Adrenal gland (tissue), 12 donors: ENCODE data around the gene NRXN3. TPM values are rescaled to one million over a fixed set of nuclear protein-coding genes. Genes with fewer than 3 reads are reported as not detected.

Experiments
- DNase-seq, 7 donors: peaks; one replicate each; pipeline ENCODE4 v3.0.0-alpha.2; 2019 to 2020
- H3K27ac ChIP-seq, 5 donors: fragments of 200-600 bp; sonication (generic) in 4 of 5; 1 replicate in 3 of 5; 2 replicates in 2 of 5; pipeline versions ENCODE4 v1.5.1 to v1.8.0; 2016 to 2020; ENCODE audit warnings: mild to moderate bottlenecking in 1 of 5
- H3K27me3 ChIP-seq: fragments of 200-600 bp; 2 replicates; pipeline ENCODE4 v1.8.0; 2021
- H3K36me3 ChIP-seq, 2 donors: fragments of 200-600 bp; replicated peaks in 1 of 2; 1 replicate in 1 of 2; 2 replicates in 1 of 2; pipeline versions ENCODE4 v1.5.1 to v1.8.0; 2018 to 2022
- H3K4me1 ChIP-seq, 2 donors: fragments of 200-600 bp; replicated peaks in 1 of 2; 1 replicate in 1 of 2; 2 replicates in 1 of 2; pipeline versions ENCODE4 v1.5.1 to v1.8.0; 2018 to 2021
- H3K4me3 ChIP-seq, 4 donors: fragments of 200-600 bp; sonication (generic) in 3 of 4; one replicate each; pipeline ENCODE4 v1.5.1; 2016 to 2018
- H3K9me3 ChIP-seq, 3 donors: fragments of 200-600 bp; sonication (generic) in 1 of 3; replicated peaks in 1 of 3; 1 replicate in 2 of 3; 2 replicates in 1 of 3; pipeline versions ENCODE4 v1.5.1 to v1.8.0; 2016 to 2021
- CTCF ChIP-seq, 6 experiments: fragments of 450-650 bp in 4 of 6; fragments of 200-600 bp in 2 of 6; sonication (generic) in 1 of 6; IDR thresholded peaks; 1 replicate in 5 of 6; 2 replicates in 1 of 6; pipeline versions ENCODE4 v1.5.1 to v1.8.0; 2016 to 2021; ENCODE audit warnings: antibody characterized with exemption in 6 of 6, mild to moderate bottlenecking in 2 of 6, moderate library complexity in 1 of 6
- POLR2A ChIP-seq, 2 donors: fragments of 450-650 bp; IDR thresholded peaks; one replicate each; pipeline ENCODE4 v1.6.1; 2017; ENCODE audit warnings: antibody characterized with exemption in 2 of 2, mild to moderate bottlenecking in 2 of 2, moderate library complexity in 1 of 2
- WGBS, 4 donors: extraction: QIAGEN DNeasy Blood & Tissue Kit in 2 of 4; methylation state at CpG; one replicate each; pipeline versions ENCODE4 v1.1.5 to v1.1.7; 2013 to 2017; 5-methylcytosine and 5-hydroxymethylcytosine counted together
- intact Hi-C, 2 donors: fragments of 100-400 bp; cut with DNase I; formaldehyde crosslinking; loops; one replicate each; pipeline versions ENCODE4 v1.14.1 to v1.15.0; 2022 to 2023
- polyA plus RNA-seq, 3 donors: library from polyadenylated mRNA; stranded (reverse); fragments of 200-250 nt in 2 of 3; fragments of 350-450 nt in 1 of 3; fragmentation: Illumina TruSeq in 1 of 3; extraction: RNeasy Lipid Tissue Mini Kit (QIAGEN cat#74804) in 1 of 3; gene quantifications; one replicate each; pipeline ENCODE4 v1.2.3, GENCODE V29; 2013 to 2014
- total RNA-seq, 9 donors: library from RNA; depleted of rRNA in 4 of 9; stranded (reverse); fragments of >200 nt in 4 of 9; fragments of 120-200 nt in 1 of 9; fragmentation: NEBNext Ultra II Directional in 1 of 9; extraction: Animal tissue kit (Norgen Biotek cat#: 25700) in 1 of 9; gene quantifications; one replicate each; pipeline versions ENCODE4 v1.1.0 to v1.2.4, GENCODE V29; 2013 to 2023
- donor health status: healthy with polysubstance abuse.
- donor health status: Bipolar disorder and iron deficiency.
- donor health status: DM: yes; HTN: yes; CAD: no.
- donor health status: DM: no; HTN: no; CAD: no.
- donor health status: DM: no; HTN: no; CAD: no.
- donor health status: DM: yes; HTN: yes; CAD: no.

The NRXN3 gene
- total and polyA plus RNA-seq, 12 donors = 0.09 to 8.5 (median 1.6) TPM

GRCh38 chr14:79094951-79095350 is 924.8 kb downstream of the NRXN3 start:
- TF ChIP-seq CTCF (IDR thresholded peaks at IDR 0.05) (no peak), POLR2A (IDR thresholded peaks at IDR 0.05) (no peak)
- intact Hi-C loops = no loop called here

GRCh38 chr14:79096811-79097210 is 926.6 kb downstream of the NRXN3 start:
- Histone ChIP-seq H3K27me3 (no peaks in the 10 kb centered on the region), H3K36me3 (no peaks in the 10 kb centered on the region), H3K9me3 (no peaks in the 10 kb centered on the region), H3K27ac (no peak overlapping the region), H3K4me1 (no peaks in the 10 kb centered on the region), H3K4me3 (no peak overlapping the region)
- WGBS, 4 donors = 68 to 84% (median 74%) methylated on average over 1 of the region's 1 CpG
- TF ChIP-seq CTCF (IDR thresholded peaks at IDR 0.05) = no peak
- no peak for TF ChIP-seq POLR2A (IDR thresholded peaks at IDR 0.05)
- DNase-seq = no peak
- intact Hi-C loops = no loop called here

More at GRCh38 chr14:79094951-79095350, 924.8 kb downstream of the NRXN3 start:
- Histone ChIP-seq H3K4me3 (no peak overlapping the region), H3K4me1 (no peaks in the 10 kb centered on the region), H3K27me3 (no peaks in the 10 kb centered on the region), H3K27ac (no peak overlapping the region), H3K9me3 (no peaks in the 10 kb centered on the region), H3K36me3 (no peaks in the 10 kb centered on the region)
- WGBS, 4 donors = 67 to 89% (median 82%) methylated on average over 2 of the region's 2 CpGs
- DNase-seq = no peak

DNA sequence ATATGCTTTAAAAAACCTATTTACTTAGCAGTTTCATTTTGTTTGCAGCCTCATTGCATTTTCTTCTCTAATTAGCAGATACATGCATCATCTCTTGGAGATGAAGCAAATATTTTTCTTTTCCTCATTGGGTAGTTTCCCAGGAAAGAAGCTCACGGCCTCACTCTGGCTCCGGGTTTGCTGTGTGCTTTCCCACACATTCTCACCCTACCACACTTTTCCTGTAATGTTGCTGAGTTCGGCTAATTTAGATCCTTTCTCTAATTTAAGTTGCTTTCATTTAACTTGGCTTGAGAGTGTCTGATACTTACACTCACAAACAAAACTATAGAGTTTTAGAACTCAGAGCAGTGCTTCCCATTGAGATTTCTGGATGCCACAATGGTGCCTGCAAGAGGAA is 928.2 kb downstream of the NRXN3 start:
- no peaks in the 10 kb centered on the region for H3K27me3 ChIP-seq
- WGBS, 4 donors = 53 to 68% (median 67%) methylated on average over 3 of the region's 3 CpGs
- no peaks in the 10 kb centered on the region for H3K4me1 ChIP-seq
- TF ChIP-seq CTCF (IDR thresholded peaks at IDR 0.05) = no peak
- no peak for TF ChIP-seq POLR2A (IDR thresholded peaks at IDR 0.05)
- H3K9me3 ChIP-seq = no peaks in the 10 kb centered on the region
- no peak overlapping the region for H3K27ac ChIP-seq
- DNase-seq = no peak
- H3K4me3 ChIP-seq = no peak overlapping the region
- intact Hi-C loops = no loop called here
- H3K36me3 ChIP-seq = no peaks in the 10 kb centered on the region

GRCh38 chr14:79100578-79100977 is 930.4 kb downstream of the NRXN3 start:
- DNase-seq = no peak
- Histone ChIP-seq H3K27me3 (no peaks in the 10 kb centered on the region), H3K4me3 (no peak overlapping the region), H3K27ac (no peak overlapping the region), H3K36me3 (no peaks in the 10 kb centered on the region), H3K9me3 (no peaks in the 10 kb centered on the region), H3K4me1 (no peaks in the 10 kb centered on the region)
- TF ChIP-seq POLR2A (IDR thresholded peaks at IDR 0.05) (no peak), CTCF (IDR thresholded peaks at IDR 0.05) (no peak)
- intact Hi-C loops = no loop called here
- WGBS, 4 donors = 81 to 97% (median 88%) methylated on average over 1 of the region's 1 CpG
